Endothelial cell (in vitro differentiated cells): ENCODE data around the gene NFIC. TPM values are rescaled to one million over a fixed set of nuclear protein-coding genes. Genes with fewer than 3 reads are reported as not detected.

Experiments
- DNase-seq: peaks from one replicate; pipeline ENCODE4 v3.0.0; 2021; ENCODE audit warnings: low spot score
- H3K27ac Mint-ChIP-seq: one replicate; pipeline ENCODE4 v1.8.0; 2021; ENCODE audit warnings: mixed read lengths, inconsistent platforms; ENCODE audit not compliant: unreplicated experiment
- H3K27me3 Mint-ChIP-seq: one replicate; pipeline ENCODE4 v1.8.0; 2021; ENCODE audit warnings: mild to moderate bottlenecking, moderate library complexity, mixed read lengths, inconsistent platforms; ENCODE audit not compliant: unreplicated experiment
- H3K36me3 Mint-ChIP-seq: one replicate; pipeline ENCODE4 v1.8.0; 2021; ENCODE audit warnings: mild to moderate bottlenecking, low read depth, mixed read lengths, inconsistent platforms; ENCODE audit not compliant: unreplicated experiment
- H3K4me1 Mint-ChIP-seq: one replicate; pipeline ENCODE4 v1.8.0; 2021; ENCODE audit warnings: mild to moderate bottlenecking, mixed read lengths, inconsistent platforms; ENCODE audit not compliant: unreplicated experiment
- H3K4me3 Mint-ChIP-seq: one replicate; pipeline ENCODE4 v1.8.0; 2021; ENCODE audit warnings: mild to moderate bottlenecking, mixed read lengths, inconsistent platforms; ENCODE audit not compliant: unreplicated experiment
- H3K9me3 Mint-ChIP-seq: one replicate; pipeline ENCODE4 v1.8.0; 2021; ENCODE audit warnings: mixed read lengths, inconsistent platforms; ENCODE audit not compliant: unreplicated experiment
- CTCF ChIP-seq: fragments of 200-600 bp; sonication (generic); IDR thresholded peaks from one replicate; pipeline ENCODE4 v1.5.0; 2021; ENCODE audit warnings: antibody characterized with exemption; ENCODE audit not compliant: unreplicated experiment
- total RNA-seq: library from RNA; stranded (reverse); fragmentation: NEBNext Ultra II Directional; extraction: Animal tissue kit (Norgen Biotek cat#: 25700); gene quantifications from one replicate; pipeline ENCODE4 v1.2.1, GENCODE V29; 2021; ENCODE audit not compliant: unreplicated experiment

NFIC gene
- total RNA-seq, 1 donor from 2014 or later: 4.9 TPM

GRCh38 chr19:3510727-3511126 is 144.3 kb downstream of the NFIC start:
- Mint-ChIP-seq H3K4me1 (peaks cover 6% of the 10 kb centered on the region), H3K27ac (no peak overlapping the region), H3K9me3 (no peaks in the 10 kb centered on the region), H3K27me3 (peaks cover 13% of the 10 kb centered on the region), H3K4me3 (no peak overlapping the region), H3K36me3 (peaks cover 20% of the 10 kb centered on the region)
- DNase-seq: no peak
- TF ChIP-seq CTCF: no peak

GRCh38 chr19:3511506-3512251 is 145.3 kb downstream of the NFIC start:
- no peak overlapping the region for H3K4me3 Mint-ChIP-seq
- peaks cover 9% of the 10 kb centered on the region for H3K27me3 Mint-ChIP-seq
- no peak for TF ChIP-seq CTCF
- H3K9me3 Mint-ChIP-seq: no peaks in the 10 kb centered on the region
- DNase-seq: no peak
- peaks cover 20% of the 10 kb centered on the region for H3K36me3 Mint-ChIP-seq
- peaks cover 6% of the 10 kb centered on the region for H3K4me1 Mint-ChIP-seq
- no peak overlapping the region for H3K27ac Mint-ChIP-seq

- no peak for TF ChIP-seq CTCF
- Mint-ChIP-seq H3K9me3 (no peaks in the 10 kb centered on the region), H3K27ac (peak overlapping the region; percentile 30), H3K4me1 (no peaks in the 10 kb centered on the region), H3K4me3 (no peak overlapping the region), H3K27me3 (peaks cover 5% of the 10 kb centered on the region), H3K36me3 (peaks cover 20% of the 10 kb centered on the region)
- DNase-seq: no peak
Measured at GRCh38 chr19:3512562-3513228, 146.3 kb downstream of the NFIC start.

- no peak overlapping the region for H3K4me3 Mint-ChIP-seq
- H3K27ac Mint-ChIP-seq: no peak overlapping the region
- DNase-seq: no peak
- no peaks in the 10 kb centered on the region for H3K9me3 Mint-ChIP-seq
- peaks cover 9% of the 10 kb centered on the region for H3K27me3 Mint-ChIP-seq
- TF ChIP-seq CTCF: no peak
- H3K36me3 Mint-ChIP-seq: peaks cover 20% of the 10 kb centered on the region
- no peaks in the 10 kb centered on the region for H3K4me1 Mint-ChIP-seq
Measured at GRCh38 chr19:3513229-3514140, 147.1 kb downstream of the NFIC start.
